Measurements from ENCODE around the gene LRRK1.

The LRRK1 gene

DNA sequence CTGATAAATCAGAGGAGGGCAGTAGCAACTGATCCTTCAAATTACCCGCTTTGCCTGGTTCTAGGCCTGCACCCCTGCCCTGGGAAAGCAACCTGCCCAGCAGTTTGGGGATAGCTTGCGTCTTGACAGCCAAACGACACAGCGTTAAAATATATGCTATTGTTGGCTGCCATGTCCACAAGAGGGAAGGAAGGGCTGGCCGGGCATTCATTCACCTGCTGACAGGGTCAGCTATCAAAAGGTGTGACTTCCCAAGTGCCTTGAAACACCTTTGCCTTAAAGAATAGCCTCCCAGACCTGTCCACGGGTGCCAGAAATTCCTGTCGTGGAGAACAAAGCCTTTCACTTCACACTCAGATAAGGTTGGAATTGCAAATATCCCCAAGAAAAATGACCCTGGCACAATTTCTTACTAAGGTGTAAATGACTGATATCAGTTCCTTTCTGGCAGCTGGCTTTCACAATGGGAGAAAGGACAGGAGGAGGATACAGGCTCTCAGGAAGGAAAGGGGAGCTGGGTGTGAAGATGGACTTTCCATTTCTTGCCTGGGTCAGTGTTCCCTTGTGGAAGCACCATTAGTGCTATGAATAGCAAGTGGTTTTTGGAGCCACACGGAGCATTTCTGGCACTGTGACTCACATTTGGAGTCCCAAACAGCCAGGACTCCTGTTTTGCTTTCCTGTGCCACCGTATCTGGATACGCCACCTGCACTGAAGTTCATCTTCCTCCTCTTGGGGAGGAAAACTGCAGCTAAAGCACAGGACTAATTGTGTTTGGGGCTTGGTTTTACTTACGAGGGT is 20.3 kb upstream of the LRRK1 start:
- no peaks in the 10 kb centered on the region for H3K36me3 ChIP-seq
- H3K9me3 ChIP-seq (ENCODE audit: severe bottlenecking) = no peaks in the 10 kb centered on the region
- TF ChIP-seq, protein P1, sequence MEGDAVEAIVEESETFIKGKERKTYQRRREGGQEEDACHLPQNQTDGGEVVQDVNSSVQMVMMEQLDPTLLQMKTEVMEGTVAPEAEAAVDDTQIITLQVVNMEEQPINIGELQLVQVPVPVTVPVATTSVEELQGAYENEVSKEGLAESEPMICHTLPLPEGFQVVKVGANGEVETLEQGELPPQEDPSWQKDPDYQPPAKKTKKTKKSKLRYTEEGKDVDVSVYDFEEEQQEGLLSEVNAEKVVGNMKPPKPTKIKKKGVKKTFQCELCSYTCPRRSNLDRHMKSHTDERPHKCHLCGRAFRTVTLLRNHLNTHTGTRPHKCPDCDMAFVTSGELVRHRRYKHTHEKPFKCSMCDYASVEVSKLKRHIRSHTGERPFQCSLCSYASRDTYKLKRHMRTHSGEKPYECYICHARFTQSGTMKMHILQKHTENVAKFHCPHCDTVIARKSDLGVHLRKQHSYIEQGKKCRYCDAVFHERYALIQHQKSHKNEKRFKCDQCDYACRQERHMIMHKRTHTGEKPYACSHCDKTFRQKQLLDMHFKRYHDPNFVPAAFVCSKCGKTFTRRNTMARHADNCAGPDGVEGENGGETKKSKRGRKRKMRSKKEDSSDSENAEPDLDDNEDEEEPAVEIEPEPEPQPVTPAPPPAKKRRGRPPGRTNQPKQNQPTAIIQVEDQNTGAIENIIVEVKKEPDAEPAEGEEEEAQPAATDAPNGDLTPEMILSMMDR (IDR thresholded peaks at IDR 0.05; ENCODE audit: low read depth, low read length) = no peak
- no peak overlapping the region for H3K27ac ChIP-seq
- DNase-seq = no peak
- H3K27me3 ChIP-seq (ENCODE audit: insufficient read depth, low read depth, severe bottlenecking) = no peaks in the 10 kb centered on the region
- H3K4me3 ChIP-seq (ENCODE audit: low read depth, low read length) = no peak overlapping the region

DNA sequence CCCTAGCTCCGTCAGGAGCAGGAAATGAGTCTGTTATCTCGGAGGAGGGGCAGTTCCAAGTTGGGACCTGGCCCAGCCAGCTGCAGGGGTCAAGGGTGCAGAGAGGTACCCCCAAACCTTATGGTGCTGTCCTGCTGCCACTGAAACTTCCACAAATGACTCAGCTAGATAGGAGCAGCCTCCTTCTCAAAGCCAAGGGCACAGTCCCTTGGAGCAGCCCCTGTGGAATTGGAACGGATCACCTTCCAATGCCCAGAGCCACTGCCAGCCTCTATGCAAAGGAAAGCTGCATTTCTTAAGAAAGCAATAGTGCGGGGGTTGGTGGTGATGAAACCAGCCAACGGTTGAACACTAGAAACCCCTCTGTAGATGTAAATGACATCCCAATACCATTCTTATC is 19.6 kb upstream of the LRRK1 start:
- Histone ChIP-seq H3K27ac (no peak overlapping the region), H3K27me3 (ENCODE audit: insufficient read depth, low read depth, severe bottlenecking) (no peaks in the 10 kb centered on the region), H3K36me3 (no peaks in the 10 kb centered on the region), H3K9me3 (ENCODE audit: severe bottlenecking) (no peaks in the 10 kb centered on the region), H3K4me3 (ENCODE audit: low read depth, low read length) (no peak overlapping the region)
- DNase-seq = no peak
- TF ChIP-seq, protein P1 (IDR thresholded peaks at IDR 0.05; ENCODE audit: low read depth, low read length) = no peak

DNA sequence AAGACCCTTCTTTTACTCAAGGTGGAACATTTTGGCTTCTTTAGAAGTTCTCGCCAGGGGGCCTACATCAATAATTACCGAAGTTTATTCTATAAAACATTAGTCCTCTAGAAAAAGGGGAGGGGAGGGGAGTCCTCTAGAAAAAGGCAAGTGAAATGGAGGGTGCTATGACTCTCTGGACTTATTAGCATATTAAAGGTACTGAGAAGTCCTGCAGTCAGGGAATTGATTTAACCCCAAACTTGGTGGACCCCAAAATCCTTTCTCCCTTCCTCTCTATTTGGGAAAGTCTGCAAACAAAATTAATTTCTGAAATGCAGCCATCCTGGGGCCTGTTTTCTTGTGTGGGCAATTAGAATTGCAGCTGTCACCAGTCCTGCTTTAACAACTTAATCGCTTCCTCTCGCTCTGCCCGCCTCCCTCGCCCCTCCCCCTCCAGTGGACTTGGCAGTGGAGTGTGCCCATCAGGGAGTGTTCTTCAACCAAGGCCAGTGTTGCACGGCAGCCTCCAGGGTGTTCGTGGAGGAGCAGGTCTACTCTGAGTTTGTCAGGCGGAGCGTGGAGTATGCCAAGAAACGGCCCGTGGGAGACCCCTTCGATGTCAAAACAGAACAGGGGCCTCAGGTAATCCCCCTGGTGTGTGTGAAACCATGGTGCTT is 18.9 kb upstream of the LRRK1 start:
- Histone ChIP-seq H3K36me3 (no peaks in the 10 kb centered on the region), H3K27me3 (ENCODE audit: insufficient read depth, low read depth, severe bottlenecking) (no peaks in the 10 kb centered on the region), H3K4me3 (ENCODE audit: low read depth, low read length) (no peak overlapping the region), H3K27ac (no peak overlapping the region), H3K9me3 (ENCODE audit: severe bottlenecking) (no peaks in the 10 kb centered on the region)
- TF ChIP-seq, protein P1 (IDR thresholded peaks at IDR 0.05; ENCODE audit: low read depth, low read length) = no peak
- DNase-seq = no peak

DNA sequence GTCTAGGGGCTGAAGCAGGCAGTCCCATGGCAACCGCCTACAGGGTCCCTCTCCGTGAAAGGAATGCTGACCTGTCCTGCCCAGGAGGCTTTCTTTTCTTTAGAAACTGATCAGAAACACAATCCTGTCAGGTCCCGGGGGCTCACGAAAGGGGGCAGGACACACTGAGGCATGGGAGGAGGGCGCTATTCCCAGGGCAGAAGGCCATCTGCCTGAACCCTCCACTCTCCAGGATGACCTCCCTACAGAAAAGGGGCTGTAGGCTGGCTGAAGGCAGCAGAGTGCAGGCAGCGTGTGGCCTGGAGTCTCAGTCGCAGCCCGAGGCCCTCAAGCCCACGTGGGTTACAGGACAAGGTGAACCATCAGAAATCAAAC is 18.4 kb upstream of the LRRK1 start:
- no peaks in the 10 kb centered on the region for H3K36me3 ChIP-seq
- H3K27me3 ChIP-seq (ENCODE audit: insufficient read depth, low read depth, severe bottlenecking) = no peaks in the 10 kb centered on the region
- no peak for DNase-seq
- no peak overlapping the region for H3K27ac ChIP-seq
- H3K4me3 ChIP-seq (ENCODE audit: low read depth, low read length) = no peak overlapping the region
- H3K9me3 ChIP-seq (ENCODE audit: severe bottlenecking) = no peaks in the 10 kb centered on the region
- TF ChIP-seq, protein P1 (IDR thresholded peaks at IDR 0.05; ENCODE audit: low read depth, low read length) = no peak

DNA sequence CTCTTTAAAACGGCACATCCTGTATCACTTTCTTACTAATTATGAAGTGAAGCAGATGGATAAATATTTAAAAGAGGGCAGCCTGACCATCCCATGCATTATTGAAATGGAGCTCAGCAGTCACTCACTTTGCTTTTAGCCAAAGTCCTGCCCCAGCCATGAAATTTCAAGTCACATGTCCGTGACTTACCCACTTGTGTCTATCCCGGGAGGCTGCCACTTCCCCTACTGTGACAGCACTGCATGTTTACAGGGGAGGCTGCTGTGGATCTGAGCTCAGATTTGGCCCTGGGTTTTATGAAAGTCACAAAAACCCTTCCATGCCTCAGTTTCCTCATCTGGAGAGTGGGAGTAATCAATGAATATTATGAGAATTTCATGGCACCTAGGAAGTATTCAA is 17.9 kb upstream of the LRRK1 start:
- H3K4me3 ChIP-seq (ENCODE audit: low read depth, low read length) = no peak overlapping the region
- no peak for DNase-seq
- H3K27ac ChIP-seq = no peak overlapping the region
- H3K9me3 ChIP-seq (ENCODE audit: severe bottlenecking) = no peaks in the 10 kb centered on the region
- TF ChIP-seq, protein P1 (IDR thresholded peaks at IDR 0.05; ENCODE audit: low read depth, low read length) = no peak
- no peaks in the 10 kb centered on the region for H3K27me3 ChIP-seq (ENCODE audit: insufficient read depth, low read depth, severe bottlenecking)
- no peaks in the 10 kb centered on the region for H3K36me3 ChIP-seq
